Pancreas (tissue), 10 donors: ENCODE results near the gene CLIP1. TPM values are rescaled to one million over a fixed set of nuclear protein-coding genes. Genes with fewer than 3 reads are reported as not detected.
A peak's percentile ranks its signal among the peaks of the same experiment; 100 is the strongest.
"Not testable (repeated sequence)": the region's sequence is repeated elsewhere in the genome, so short reads cannot be mapped to it uniquely, and the experiment has no call there.

Experiments used
- ATAC-seq, 4 donors: fragments of 200-7000 bp; cut with Tn5 transposase; one replicate each; pipeline versions ENCODE4 v1.8.0 to v1.9.1; 2020; ENCODE audit warnings: mild to moderate bottlenecking in 4 of 4, moderate library complexity in 4 of 4
- DNase-seq, 6 donors: peaks; one replicate each; pipeline ENCODE4 v3.0.0-alpha.2; 2020
- FAIRE-seq: peaks from 2 replicates; lab custom pipeline; 2012; peaks lifted over from hg19 to GRCh38; lab: Jason Lieb, UNC
- H3K27ac ChIP-seq, 4 donors: fragments of 200-600 bp; sonication (generic); 1 replicate in 3 of 4; 2 replicates in 1 of 4; pipeline versions ENCODE4 v1.5.0 to v1.8.0; 2020
- H3K27me3 ChIP-seq, 4 donors: fragments of 200-600 bp; one replicate each; pipeline ENCODE4 v1.8.0; 2021
- H3K36me3 ChIP-seq, 3 donors: fragments of 200-600 bp; sonication (generic) in 1 of 3; one replicate each; pipeline versions ENCODE4 v1.5.0 to v1.8.0; 2020 to 2021
- H3K4me1 ChIP-seq, 3 donors: fragments of 200-600 bp; one replicate each; pipeline ENCODE4 v1.8.0; 2021
- H3K4me3 ChIP-seq, 4 donors: fragments of 200-600 bp; sonication (generic) in 2 of 4; one replicate each; pipeline versions ENCODE4 v1.5.0 to v1.8.0; 2020 to 2021
- H3K9me3 ChIP-seq, 4 donors: fragments of 200-600 bp; one replicate each; pipeline ENCODE4 v1.8.0; 2021
- CTCF ChIP-seq, 4 donors: fragments of 200-600 bp; sonication (generic) in 3 of 4; IDR thresholded peaks; one replicate each; pipeline versions ENCODE4 v1.5.0 to v1.8.0; 2021; ENCODE audit warnings: antibody characterized with exemption in 4 of 4
- WGBS, 2 donors: extraction: QIAGEN DNeasy Blood & Tissue Kit; methylation state at CpG; one replicate each; pipeline ENCODE4 v1.1.7; 2013; 5-methylcytosine and 5-hydroxymethylcytosine counted together
- intact Hi-C, 3 donors: fragments of 100-400 bp; cut with DNase I; formaldehyde crosslinking; loops; one replicate each; pipeline versions ENCODE4 v1.11.1 to v1.14.2; 2022
- polyA plus RNA-seq, 2 donors: library from polyadenylated mRNA; stranded (reverse); fragments of 200-250 nt; gene quantifications; one replicate each; pipeline ENCODE4 v1.2.3, GENCODE V29; 2013
- total RNA-seq, 6 donors: library from RNA; stranded (reverse); fragmentation: NEBNext Ultra II Directional in 4 of 6; extraction: Animal tissue kit (Norgen Biotek cat#: 25700) in 4 of 6; gene quantifications; one replicate each; pipeline versions ENCODE4 v1.2.1 to v1.2.4, GENCODE V29; 2021 to 2023
- donor health status: healthy with polysubstance abuse.
- donor health status: DM: no; HTN: no; CAD: no; lungs with moderate emphysema.
- donor health status: DM: no; HTN: no; CAD: no.
- donor health status: control.
- donor health status: control.
- donor health status: Bipolar disorder and iron deficiency.
- donor health status: DM: yes; HTN: yes; CAD: no.
- donor health status: DM: no; HTN: no; CAD: no.
- donor health status: DM: no; HTN: no; CAD: no.
- donor health status: DM: yes; HTN: yes; CAD: no.

The CLIP1 gene
- total and polyA plus RNA-seq, 8 donors: 17.1 to 43.9 (median 30.7) TPM

GRCh38 chr12:122275459-122275858 lies 147.0 kb downstream of the CLIP1 start:
- TF ChIP-seq CTCF (IDR thresholded peaks at IDR 0.05): no peak
- DNase-seq: no peak
- Histone ChIP-seq H3K36me3 (peaks cover 2 to 36% (median 3%) of the 10 kb centered on the region in 3 donors), H3K27me3 (no peaks in the 10 kb centered on the region), H3K27ac (no peak overlapping the region), H3K4me1 (no peaks in the 10 kb centered on the region), H3K9me3 (no peaks in the 10 kb centered on the region), H3K4me3 (no peak overlapping the region)
- ATAC-seq: no peak
- 76 to 79% methylated on average over 8 of the region's 8 CpGs for WGBS, 2 donors
- no peak for FAIRE-seq
- intact Hi-C loops: no loop called here

- 0 to 1% methylated on average over 54 to 56 of the region's 56 CpGs for WGBS, 2 donors
- TF ChIP-seq CTCF (IDR thresholded peaks at IDR 0.05): no peak
- intact Hi-C loops: no loop called here
- H3K36me3 ChIP-seq: peaks cover 0 to 13% (median 1%) of the 10 kb centered on the region in 3 donors
- FAIRE-seq (no peak), DNase-seq (peak; percentile 94 to 99 (median 98)), ATAC-seq (peak; percentile 94 to 98 (median 96))
- no peaks in the 10 kb centered on the region for H3K27me3 ChIP-seq
- H3K27ac ChIP-seq: peak within 1 kb of the TSS; percentile 82 to 90 (median 84)
- peak within 1 kb of the TSS; percentile 56 to 92 (median 76) for H3K4me3 ChIP-seq
- H3K4me1 ChIP-seq: peaks cover 0 to 8% (median 0%) of the 10 kb centered on the region in 3 donors
- no peaks in the 10 kb centered on the region for H3K9me3 ChIP-seq
Observed at GRCh38 chr12:122266230-122266901, 156.1 kb downstream of the CLIP1 start, which contains the start of gene VPS33A. VPS33A (minus strand) TSS chr12:122266494; CDS start chr12:122266408, 86 bp downstream.

GRCh38 chr12:122265886-122266229 lies 156.6 kb downstream of the CLIP1 start:
- DNase-seq (peak in 1 of 6 donors; percentile 49), ATAC-seq (peak; percentile 26 to 72 (median 56)), FAIRE-seq (no peak)
- H3K4me3 ChIP-seq: peak overlapping the region; percentile 56 to 92 (median 76)
- WGBS, 2 donors: 0 to 1% methylated on average over 17 of the region's 17 CpGs
- peaks cover 0 to 8% (median 0%) of the 10 kb centered on the region in 3 donors for H3K4me1 ChIP-seq
- H3K9me3 ChIP-seq: no peaks in the 10 kb centered on the region
- peaks cover 0 to 18% (median 6%) of the 10 kb centered on the region in 3 donors for H3K36me3 ChIP-seq
- H3K27ac ChIP-seq: peak overlapping the region; percentile 82 to 90 (median 84)
- no peak for TF ChIP-seq CTCF (IDR thresholded peaks at IDR 0.05)
- no peaks in the 10 kb centered on the region for H3K27me3 ChIP-seq
- intact Hi-C loops: no loop called here

GRCh38 chr12:122265476-122265875 lies 157.0 kb downstream of the CLIP1 start:
- Histone ChIP-seq H3K27ac (peak overlapping the region in 3 of 4 donors; percentile 82 to 90 (median 87)), H3K27me3 (no peaks in the 10 kb centered on the region), H3K36me3 (peaks cover 0 to 22% (median 10%) of the 10 kb centered on the region in 3 donors), H3K4me1 (peaks cover 0 to 8% (median 0%) of the 10 kb centered on the region in 3 donors), H3K4me3 (peak overlapping the region; percentile 56 to 92 (median 76)), H3K9me3 (no peaks in the 10 kb centered on the region)
- no peak for DNase-seq
- no peak for FAIRE-seq
- 7 to 19% methylated on average over 1 of the region's 1 CpG for WGBS, 2 donors
- no peak for ATAC-seq
- no peak for TF ChIP-seq CTCF (IDR thresholded peaks at IDR 0.05)
- intact Hi-C loops: no loop called here

GRCh38 chr12:122260735-122261134 lies 161.7 kb downstream of the CLIP1 start:
- H3K4me1 ChIP-seq, ATAC-seq, H3K27me3 ChIP-seq, H3K9me3 ChIP-seq, DNase-seq, H3K27ac ChIP-seq, H3K4me3 ChIP-seq, FAIRE-seq, intact Hi-C loops: not testable (repeated sequence)
- peaks cover 4 to 41% (median 11%) of the 10 kb centered on the region in 3 donors for H3K36me3 ChIP-seq
- 90 to 99% methylated on average over 13 to 14 of the region's 14 CpGs for WGBS, 2 donors

- WGBS, 2 donors: 92 to 94% methylated on average over 3 to 4 of the region's 4 CpGs
- H3K36me3 ChIP-seq: peaks cover 4 to 41% (median 11%) of the 10 kb centered on the region in 3 donors
- H3K27ac ChIP-seq, H3K4me3 ChIP-seq, DNase-seq, H3K9me3 ChIP-seq, FAIRE-seq, intact Hi-C loops, H3K4me1 ChIP-seq, ATAC-seq, H3K27me3 ChIP-seq: not testable (repeated sequence)
Observed at GRCh38 chr12:122258939-122259338, 163.5 kb downstream of the CLIP1 start.

- H3K27ac ChIP-seq, H3K4me1 ChIP-seq, ATAC-seq, H3K4me3 ChIP-seq, H3K27me3 ChIP-seq, intact Hi-C loops, FAIRE-seq, H3K9me3 ChIP-seq, DNase-seq: not testable (repeated sequence)
- WGBS, 2 donors: 93 to 100% methylated on average over 4 of the region's 4 CpGs
- peaks cover 4 to 41% (median 11%) of the 10 kb centered on the region in 3 donors for H3K36me3 ChIP-seq
Observed at GRCh38 chr12:122258462-122258861, 164.0 kb downstream of the CLIP1 start.
